ENCODE data around the gene GOPC.

- TF ChIP-seq, protein P1, sequence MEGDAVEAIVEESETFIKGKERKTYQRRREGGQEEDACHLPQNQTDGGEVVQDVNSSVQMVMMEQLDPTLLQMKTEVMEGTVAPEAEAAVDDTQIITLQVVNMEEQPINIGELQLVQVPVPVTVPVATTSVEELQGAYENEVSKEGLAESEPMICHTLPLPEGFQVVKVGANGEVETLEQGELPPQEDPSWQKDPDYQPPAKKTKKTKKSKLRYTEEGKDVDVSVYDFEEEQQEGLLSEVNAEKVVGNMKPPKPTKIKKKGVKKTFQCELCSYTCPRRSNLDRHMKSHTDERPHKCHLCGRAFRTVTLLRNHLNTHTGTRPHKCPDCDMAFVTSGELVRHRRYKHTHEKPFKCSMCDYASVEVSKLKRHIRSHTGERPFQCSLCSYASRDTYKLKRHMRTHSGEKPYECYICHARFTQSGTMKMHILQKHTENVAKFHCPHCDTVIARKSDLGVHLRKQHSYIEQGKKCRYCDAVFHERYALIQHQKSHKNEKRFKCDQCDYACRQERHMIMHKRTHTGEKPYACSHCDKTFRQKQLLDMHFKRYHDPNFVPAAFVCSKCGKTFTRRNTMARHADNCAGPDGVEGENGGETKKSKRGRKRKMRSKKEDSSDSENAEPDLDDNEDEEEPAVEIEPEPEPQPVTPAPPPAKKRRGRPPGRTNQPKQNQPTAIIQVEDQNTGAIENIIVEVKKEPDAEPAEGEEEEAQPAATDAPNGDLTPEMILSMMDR (IDR thresholded peaks at IDR 0.05) = no peak
- no peak for TF ChIP-seq POLR2A (IDR thresholded peaks at IDR 0.05)
These were observed 33.4 kb downstream of the GOPC start for GRCh38 chr6:117568831-117569410.
